Smooth muscle cell of the brain vasculature (primary cell): ENCODE measurements around the gene PAGR1.
A peak's percentile ranks its signal among the peaks of the same experiment; 100 is the strongest.
"Not testable (repeated sequence)": the region's sequence is repeated elsewhere in the genome, so short reads cannot be mapped to it uniquely, and the experiment has no call there.

ENCODE experiments used
- DNase-seq: peaks from one replicate; pipeline ENCODE4 v3.0.0-alpha.2; 2012; ENCODE audit warnings: low read depth, low spot score

The PAGR1 gene

GRCh38 chr16:29791845-29792807 lies 23.8 kb upstream of the PAGR1 start:
- DNase-seq = no peak

GRCh38 chr16:29793153-29793552 lies 22.8 kb upstream of the PAGR1 start:
- not testable (repeated sequence) for DNase-seq

GRCh38 chr16:29794231-29794710 lies 21.7 kb upstream of the PAGR1 start:
- no peak for DNase-seq

GRCh38 chr16:29802416-29802935 lies 13.5 kb upstream of the PAGR1 start:
- no peak for DNase-seq

- no peak for DNase-seq
Measured at GRCh38 chr16:29804020-29804419, 11.9 kb upstream of the PAGR1 start.

- no peak for DNase-seq
Measured at GRCh38 chr16:29804455-29805231, 11.3 kb upstream of the PAGR1 start.

GRCh38 chr16:29805232-29806098 lies 10.5 kb upstream of the PAGR1 start:
- peak; percentile 91 for DNase-seq

GRCh38 chr16:29806099-29806579 lies 9.8 kb upstream of the PAGR1 start, which contains the start of gene MAZ:
TSS of gene MAZ (plus strand) at chr16:29806529. CDS start at chr16:29806702, 173 bp downstream.
- no peak for DNase-seq

- DNase-seq = no peak
Measured at GRCh38 chr16:29806641-29807425, 9.1 kb upstream of the PAGR1 start.

- no peak for DNase-seq
Measured at GRCh38 chr16:29807426-29808218, 8.3 kb upstream of the PAGR1 start.

GRCh38 chr16:29808219-29808900 lies 7.6 kb upstream of the PAGR1 start:
- no peak for DNase-seq

GRCh38 chr16:29809031-29809747 lies 6.8 kb upstream of the PAGR1 start:
- no peak for DNase-seq

GRCh38 chr16:29809850-29810698 lies 5.9 kb upstream of the PAGR1 start:
- DNase-seq = no peak

GRCh38 chr16:29810699-29811169 lies 5.2 kb upstream of the PAGR1 start:
- DNase-seq = no peak

- peak; percentile 93 for DNase-seq
Measured at GRCh38 chr16:29811170-29811895, 4.6 kb upstream of the PAGR1 start.
